ENCODE data around the gene STK4. TPM values are rescaled to one million over a fixed set of nuclear protein-coding genes. Genes with fewer than 3 reads are reported as not detected.

The STK4 gene
- total and polyA plus RNA-seq, 2 donors (not counting 3 experiments of a cell fraction or from before 2014, with no cell fraction given): 9.1 to 29.6 TPM

- DNase-seq (ENCODE audit: low read depth, low spot score): peak; percentile 66
- dilution Hi-C loops (cut with MboI; ENCODE audit: extremely low pct_ligation_motif_present, low sequenced_read_pairs) (no loop called here), intact Hi-C loops (cut with micrococcal nuclease) (no loop called here)
- POLR2A ChIA-PET: interaction anchor here (0.6 kb wide), 1 partner anchor 385 kb away, joined by 4 read pairs; no protein-coding TSS in a partner anchor
- BruUV-seq (replicated peaks): TSS peak; percentile 73
- Histone ChIP-seq H3K4me1 (ENCODE audit: control insufficient read depth, extremely low read depth, insufficient read depth, low read length) (peaks cover 28% of the 10 kb centered on the region), H3K4me3 (replicated peaks in 1 of 3; ENCODE audit: insufficient read depth in 1 of 3, low read depth in 1 of 3, low read length in 3 of 3) (peak overlapping the region; percentile 90 to 96 (median 95)), H3K36me3 (ENCODE audit: control insufficient read depth in 2 of 2, extremely low read depth in 1 of 2, insufficient read depth in 2 of 2, low read length in 2 of 2) (peaks cover 16 to 18% of the 10 kb centered on the region in 2 experiments), H3K79me2 (ENCODE audit: control insufficient read depth, insufficient read depth, low read length) (peaks cover 50% of the 10 kb centered on the region), H4K20me1 (replicated peaks; ENCODE audit: control insufficient read depth, extremely low read depth, insufficient read depth, low read length) (no peaks in the 10 kb centered on the region), H3K9me3 (replicated peaks; ENCODE audit: control insufficient read depth, insufficient read depth, low read length) (no peaks in the 10 kb centered on the region), H3K27ac (ENCODE audit: insufficient read depth, low read depth, low read length) (peak overlapping the region; percentile 68), H2AFZ (ENCODE audit: low read depth, low read length) (peak overlapping the region; percentile 53), H3K27me3 (ENCODE audit: control insufficient read depth in 2 of 2, insufficient read depth in 2 of 2, low read length in 2 of 2) (no peaks in the 10 kb centered on the region), H3K4me2 (ENCODE audit: insufficient read depth, low read length) (peak overlapping the region; percentile 96), H3K9ac (replicated peaks; ENCODE audit: extremely low read depth, insufficient read depth, low read length) (peak overlapping the region; percentile 71), H3K9me1 (replicated peaks; ENCODE audit: control insufficient read depth, extremely low read depth, insufficient read depth, low read length) (no peaks in the 10 kb centered on the region)
- TF ChIP-seq, protein P1, sequence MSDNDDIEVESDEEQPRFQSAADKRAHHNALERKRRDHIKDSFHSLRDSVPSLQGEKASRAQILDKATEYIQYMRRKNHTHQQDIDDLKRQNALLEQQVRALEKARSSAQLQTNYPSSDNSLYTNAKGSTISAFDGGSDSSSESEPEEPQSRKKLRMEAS (IDR thresholded peaks at IDR 0.05; ENCODE audit: insufficient read depth, insufficient read length): no peak
- TF ChIP-seq POLR2AphosphoS5 (IDR thresholded peaks at IDR 0.05; ENCODE audit: insufficient read depth, low read depth, low read length): peak; percentile 14
- TF ChIP-seq POLR2A (IDR thresholded peaks at IDR 0.05; ENCODE audit: low read depth, low read length): peak; percentile 39
- TF ChIP-seq CTCF (IDR thresholded peaks at IDR 0.05; ENCODE audit: extremely low read depth in 1 of 2, insufficient read depth in 1 of 2, low read depth in 1 of 2, low read length in 2 of 2): no peak
- no peak for TF ChIP-seq EZH2 (IDR thresholded peaks at IDR 0.05; ENCODE audit: borderline replicate concordance, low read depth, low read length, severe bottlenecking)
- no peak for TF ChIP-seq MYC (IDR thresholded peaks at IDR 0.05; ENCODE audit: low read depth, low read length)
- peak; percentile 21 for TF ChIP-seq JUN (IDR thresholded peaks at IDR 0.05; ENCODE audit: borderline replicate concordance, insufficient read depth, insufficient read length, low read depth)
- TF ChIP-seq GATA2 (IDR thresholded peaks at IDR 0.05; ENCODE audit: insufficient read depth, insufficient read length, low read depth, low read length): no peak
- peak; percentile 26 for TF ChIP-seq FOS (IDR thresholded peaks at IDR 0.05; ENCODE audit: borderline replicate concordance, insufficient read depth, low read length)
- FAIRE-seq: peak; percentile 83
- CTCF ChIA-PET: interaction anchor here (0.9 to 1.8 kb wide), 6 partner anchors 10 to 332 kb away, joined by 4 to 6 read pairs (median 4); partner anchors contain the start of gene YWHAB
Measured at GRCh38 chr20:44959082-44959637, 7.2 kb upstream of the STK4 start.

Data from endothelial cell of umbilical vein (primary cell).